Omental fat pad (tissue), 4 donors: Measurements from ENCODE around the gene DCLK2. TPM values are rescaled to one million over a fixed set of nuclear protein-coding genes. Genes with fewer than 3 reads are reported as not detected.

Experiments used
- ATAC-seq: fragments of 150-250 bp; one replicate; pipeline ENCODE4 v1.9.1; 2016; ENCODE audit warnings: mild to moderate bottlenecking, moderate library complexity; ENCODE audit not compliant: low FRiP score
- DNase-seq: peaks from one replicate; pipeline ENCODE4 v3.0.0-alpha.2; 2019; ENCODE audit warnings: low spot score
- total RNA-seq, 4 donors: library from RNA; depleted of rRNA; stranded (reverse); fragments of >200 nt; gene quantifications; one replicate each; pipeline ENCODE4 v1.1.0, GENCODE V29; 2016
- TF ChIP-seq, protein P1 (sequence below), 3 donors: fragments of 450-650 bp; IDR thresholded peaks; one replicate each; pipeline ENCODE4 v1.5.1; 2016 to 2017; ENCODE audit warnings: antibody characterized with exemption in 3 of 3, mild to moderate bottlenecking in 3 of 3, moderate library complexity in 2 of 3

The DCLK2 gene
- total RNA-seq, 4 donors from 2014 or later: 4.9 to 8.8 (median 6.7) TPM

DNA sequence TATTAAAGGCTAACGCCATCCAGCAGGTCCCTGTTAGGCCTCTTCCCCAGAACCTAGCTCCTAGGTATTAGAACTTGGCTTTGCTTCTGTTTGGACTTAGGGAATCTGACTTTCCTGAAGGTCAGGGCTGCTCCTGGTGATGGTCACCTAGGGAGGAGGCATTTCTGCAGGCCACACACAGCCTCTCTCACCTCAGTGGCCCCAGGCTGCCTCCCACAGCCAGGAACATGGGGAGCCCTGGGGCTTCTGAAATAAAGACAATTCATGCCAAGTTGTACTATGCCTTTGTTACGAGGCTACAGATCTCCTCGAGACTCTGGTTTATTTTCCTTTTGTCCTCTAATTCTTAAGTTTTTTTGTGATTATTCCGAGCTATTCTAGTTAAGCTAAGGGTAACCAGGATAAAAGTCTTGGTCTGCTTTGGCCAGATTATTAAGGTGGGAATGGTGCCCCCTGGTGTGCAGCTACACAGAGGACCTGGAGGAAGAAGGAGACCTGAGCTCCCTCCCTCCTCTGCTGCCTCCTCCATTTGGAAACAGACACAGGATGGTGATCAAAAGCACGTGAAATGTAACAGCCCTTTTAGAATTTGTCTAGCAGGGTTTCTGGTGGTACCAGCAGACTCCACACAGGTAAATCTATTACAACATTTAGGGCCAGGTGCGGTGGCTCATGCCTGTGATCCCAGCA, 131.0 kb downstream of the DCLK2 start:
- DNase-seq (peak; percentile 71), ATAC-seq (peak; percentile 74)
- TF ChIP-seq, protein P1, sequence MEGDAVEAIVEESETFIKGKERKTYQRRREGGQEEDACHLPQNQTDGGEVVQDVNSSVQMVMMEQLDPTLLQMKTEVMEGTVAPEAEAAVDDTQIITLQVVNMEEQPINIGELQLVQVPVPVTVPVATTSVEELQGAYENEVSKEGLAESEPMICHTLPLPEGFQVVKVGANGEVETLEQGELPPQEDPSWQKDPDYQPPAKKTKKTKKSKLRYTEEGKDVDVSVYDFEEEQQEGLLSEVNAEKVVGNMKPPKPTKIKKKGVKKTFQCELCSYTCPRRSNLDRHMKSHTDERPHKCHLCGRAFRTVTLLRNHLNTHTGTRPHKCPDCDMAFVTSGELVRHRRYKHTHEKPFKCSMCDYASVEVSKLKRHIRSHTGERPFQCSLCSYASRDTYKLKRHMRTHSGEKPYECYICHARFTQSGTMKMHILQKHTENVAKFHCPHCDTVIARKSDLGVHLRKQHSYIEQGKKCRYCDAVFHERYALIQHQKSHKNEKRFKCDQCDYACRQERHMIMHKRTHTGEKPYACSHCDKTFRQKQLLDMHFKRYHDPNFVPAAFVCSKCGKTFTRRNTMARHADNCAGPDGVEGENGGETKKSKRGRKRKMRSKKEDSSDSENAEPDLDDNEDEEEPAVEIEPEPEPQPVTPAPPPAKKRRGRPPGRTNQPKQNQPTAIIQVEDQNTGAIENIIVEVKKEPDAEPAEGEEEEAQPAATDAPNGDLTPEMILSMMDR (IDR thresholded peaks at IDR 0.05): peak in 1 of 3 donors; percentile 28

DNA sequence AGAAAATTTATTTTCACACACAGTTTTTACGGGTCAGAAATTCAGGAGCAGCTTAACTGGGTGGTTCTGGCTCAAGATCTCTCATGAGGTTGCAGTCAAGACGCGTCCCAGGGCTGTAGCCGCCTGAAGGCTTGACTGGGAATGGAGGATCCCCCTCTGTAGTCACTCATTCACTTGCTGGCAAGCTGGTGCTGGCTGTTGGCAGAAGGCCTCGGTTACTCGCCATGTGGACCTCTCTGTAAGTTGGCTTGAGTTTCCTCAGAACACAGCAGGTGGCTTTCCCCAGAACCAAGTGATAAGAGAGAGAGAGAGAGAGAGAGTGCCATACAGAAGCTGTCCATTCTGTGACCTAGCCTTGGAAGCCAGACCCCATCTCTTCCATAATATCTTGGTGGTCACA, 132.8 kb downstream of the DCLK2 start:
- ATAC-seq: no peak
- TF ChIP-seq, protein P1 (IDR thresholded peaks at IDR 0.05): no peak
- DNase-seq: no peak

DNA sequence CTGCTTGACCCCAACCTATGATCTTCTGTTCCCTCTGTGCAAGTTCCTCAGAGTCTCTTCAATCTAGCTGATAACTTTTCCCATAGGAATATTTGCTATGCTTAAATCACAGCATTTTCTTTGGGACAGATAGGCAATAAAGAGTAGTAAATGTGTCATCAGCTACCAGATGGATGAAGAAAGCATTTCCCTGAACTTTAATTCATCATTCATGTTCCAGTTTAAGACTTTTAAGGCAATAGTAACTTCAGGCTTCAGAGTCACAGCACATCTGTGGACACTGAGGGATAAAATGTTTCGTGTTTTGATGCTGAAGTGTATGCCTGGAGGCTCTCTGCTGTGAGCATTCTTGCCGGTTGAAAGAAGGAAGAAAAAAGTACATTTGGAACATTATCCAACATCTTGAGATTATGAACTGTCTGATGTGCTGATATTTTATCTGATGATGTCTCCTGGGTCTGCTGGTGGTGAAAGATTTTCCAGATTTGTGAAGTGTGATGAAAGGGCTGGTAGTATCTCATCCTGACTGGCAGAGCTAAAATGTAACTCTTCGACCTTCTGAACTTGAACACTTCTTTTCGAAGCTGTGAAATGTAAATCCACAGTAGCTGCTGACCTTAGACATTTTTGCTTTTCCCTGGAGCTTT, 133.7 kb downstream of the DCLK2 start:
- TF ChIP-seq, protein P1 (IDR thresholded peaks at IDR 0.05): no peak
- DNase-seq (no peak), ATAC-seq (no peak)

DNA sequence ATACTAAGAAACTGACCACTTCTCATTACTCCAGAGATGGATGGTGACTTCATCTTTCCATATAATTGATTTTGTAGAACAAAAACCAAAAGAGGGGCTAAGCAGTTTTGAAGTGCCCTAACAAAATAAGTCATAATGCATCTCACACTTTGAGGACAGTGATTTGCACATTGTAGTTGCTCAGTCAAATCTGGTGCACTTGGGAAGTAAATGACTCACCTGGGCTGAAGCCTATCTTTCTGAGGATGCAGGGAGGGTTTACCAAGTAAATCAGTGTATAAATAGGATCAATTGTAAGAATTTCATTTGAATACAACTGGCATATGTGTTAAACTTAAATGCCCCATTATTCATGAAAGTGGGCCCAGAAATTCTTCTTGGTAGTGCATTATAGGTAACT, 134.2 kb downstream of the DCLK2 start:
- ATAC-seq (no peak), DNase-seq (no peak)

DNA sequence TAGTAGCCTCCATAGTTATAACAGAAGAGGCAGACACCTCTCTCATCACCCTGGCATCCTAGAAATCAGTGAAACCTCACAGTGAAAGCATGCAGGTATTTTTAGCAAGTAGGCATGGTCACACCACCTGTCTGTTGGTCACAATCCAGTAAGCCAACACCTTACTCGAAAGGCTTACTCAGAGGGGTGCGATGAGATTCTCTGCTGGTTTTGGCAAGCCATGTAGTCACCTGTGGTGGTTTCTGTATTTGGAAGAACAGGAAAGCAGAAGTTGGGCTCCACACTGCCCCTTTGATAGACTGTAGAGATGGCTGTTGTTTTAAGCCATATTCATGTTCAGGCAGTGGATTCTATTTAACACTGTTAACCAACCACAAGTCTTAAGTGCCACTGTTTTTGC, 134.7 kb downstream of the DCLK2 start:
- ATAC-seq (no peak), DNase-seq (no peak)
- TF ChIP-seq, protein P1 (IDR thresholded peaks at IDR 0.05): no peak

More for the DNA sequence above, 134.2 kb downstream of the DCLK2 start:
- TF ChIP-seq, protein P1 (IDR thresholded peaks at IDR 0.05): no peak

DNA sequence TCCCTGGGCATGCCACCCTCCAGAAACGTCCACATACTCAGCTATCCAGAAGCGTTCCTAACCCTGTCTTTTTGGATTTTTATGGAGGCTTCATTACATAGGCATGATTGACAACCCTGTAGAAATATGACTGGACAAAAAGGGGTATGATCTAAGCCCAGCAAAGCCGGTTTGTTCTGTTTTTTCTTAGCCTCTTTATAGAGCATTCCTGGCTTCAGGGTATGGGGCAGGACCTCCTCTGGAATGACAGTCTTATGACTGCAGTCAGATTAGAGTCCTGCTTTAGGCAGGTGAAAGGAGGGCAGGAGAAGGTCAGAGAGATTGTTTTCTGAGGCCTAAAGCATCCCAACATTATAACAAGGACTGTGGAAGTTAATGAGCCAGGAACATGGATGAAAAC, 137.4 kb downstream of the DCLK2 start:
- TF ChIP-seq, protein P1 (IDR thresholded peaks at IDR 0.05): no peak
- ATAC-seq (no peak), DNase-seq (no peak)

DNA sequence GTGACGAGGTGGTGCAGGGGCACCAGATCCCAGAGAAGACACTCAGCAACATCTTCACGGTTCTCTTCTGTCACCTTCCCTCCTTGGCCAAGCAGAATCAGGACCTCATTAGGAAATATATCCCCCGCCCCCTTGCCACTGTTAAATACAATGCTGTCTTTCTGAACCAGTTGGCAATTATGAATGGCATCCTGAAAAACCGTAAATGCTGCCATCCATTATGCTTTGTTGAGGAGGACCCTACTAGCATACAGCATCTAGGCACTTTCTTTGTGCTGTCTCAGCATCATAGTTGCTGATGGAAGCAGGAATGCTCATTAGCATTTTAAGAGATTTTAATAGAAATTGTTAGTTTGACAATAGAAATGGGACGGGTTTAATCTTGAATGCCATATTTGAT, 138.5 kb downstream of the DCLK2 start:
- ATAC-seq (no peak), DNase-seq (no peak)
- TF ChIP-seq, protein P1 (IDR thresholded peaks at IDR 0.05): no peak
